Activated naive CD8-positive, alpha-beta T cell treated with anti-CD3 and anti-CD28 coated beads, Interleukin-2, amount 50 U/mL, for 24 hours (primary cell): ENCODE data around the gene HNRNPA0.

ENCODE experiments used
- ATAC-seq: fragments of 150-1000 bp; cut with Tn5 transposase; one replicate; pipeline ENCODE4 v1.10.0; 2021
- DNase-seq: peaks from one replicate; pipeline ENCODE4 v3.0.0; 2021
- H3K27ac Mint-ChIP-seq: one replicate; pipeline ENCODE4 v1.8.0; 2021; ENCODE audit warnings: mild to moderate bottlenecking, mixed read lengths
- H3K27me3 Mint-ChIP-seq: one replicate; pipeline ENCODE4 v1.8.0; 2021; ENCODE audit warnings: mixed read lengths
- H3K36me3 Mint-ChIP-seq: one replicate; pipeline ENCODE4 v1.8.0; 2021; ENCODE audit warnings: low read depth, mixed read lengths
- H3K4me1 Mint-ChIP-seq: one replicate; pipeline ENCODE4 v1.8.0; 2021; ENCODE audit warnings: mixed read lengths
- H3K4me3 Mint-ChIP-seq: one replicate; pipeline ENCODE4 v1.8.0; 2021; ENCODE audit warnings: mild to moderate bottlenecking, moderate library complexity, mixed read lengths
- H3K9me3 Mint-ChIP-seq: one replicate; pipeline ENCODE4 v1.8.0; 2021; ENCODE audit warnings: mixed read lengths

The HNRNPA0 gene

GRCh38 chr5:137739737-137740136, 14.4 kb downstream of the HNRNPA0 start:
- Mint-ChIP-seq H3K4me3 (no peak overlapping the region), H3K27me3 (no peaks in the 10 kb centered on the region), H3K36me3 (peaks cover 7% of the 10 kb centered on the region), H3K4me1 (peaks cover 2% of the 10 kb centered on the region), H3K27ac (no peak overlapping the region), H3K9me3 (peaks cover 9% of the 10 kb centered on the region)
- DNase-seq: no peak
- ATAC-seq: no peak

- peaks cover 9% of the 10 kb centered on the region for H3K9me3 Mint-ChIP-seq
- peak overlapping the region; percentile 6 for H3K27ac Mint-ChIP-seq
- no peaks in the 10 kb centered on the region for H3K27me3 Mint-ChIP-seq
These were observed 15.2 kb downstream of the HNRNPA0 start for GRCh38 chr5:137738947-137739346.

GRCh38 chr5:137737349-137738131, 16.6 kb downstream of the HNRNPA0 start:
- ATAC-seq: peak; percentile 72
- Mint-ChIP-seq H3K27ac (no peak overlapping the region), H3K4me1 (peaks cover 1% of the 10 kb centered on the region), H3K27me3 (no peaks in the 10 kb centered on the region), H3K36me3 (peaks cover 7% of the 10 kb centered on the region), H3K9me3 (peaks cover 9% of the 10 kb centered on the region), H3K4me3 (no peak overlapping the region)
- peak; percentile 17 for DNase-seq

More at GRCh38 chr5:137738947-137739346, 15.2 kb downstream of the HNRNPA0 start:
- ATAC-seq: no peak
- Mint-ChIP-seq H3K4me3 (no peak overlapping the region), H3K36me3 (peaks cover 7% of the 10 kb centered on the region), H3K4me1 (peaks cover 2% of the 10 kb centered on the region)
- DNase-seq: no peak

GRCh38 chr5:137736496-137736895, 17.7 kb downstream of the HNRNPA0 start:
- H3K9me3 Mint-ChIP-seq: peaks cover 9% of the 10 kb centered on the region
- DNase-seq: no peak
- no peak overlapping the region for H3K27ac Mint-ChIP-seq
- ATAC-seq: no peak
- no peak overlapping the region for H3K4me3 Mint-ChIP-seq
- no peaks in the 10 kb centered on the region for H3K27me3 Mint-ChIP-seq
- peaks cover 11% of the 10 kb centered on the region for H3K4me1 Mint-ChIP-seq
- peaks cover 7% of the 10 kb centered on the region for H3K36me3 Mint-ChIP-seq

- H3K27ac Mint-ChIP-seq: no peak within 1 kb of the TSS
- peak; percentile 39 for DNase-seq
- H3K4me1 Mint-ChIP-seq: peaks cover 18% of the 10 kb centered on the region
- H3K36me3 Mint-ChIP-seq: peaks cover 7% of the 10 kb centered on the region
- no peak within 1 kb of the TSS for H3K4me3 Mint-ChIP-seq
- ATAC-seq: peak; percentile 60
- H3K9me3 Mint-ChIP-seq: peaks cover 9% of the 10 kb centered on the region
- no peaks in the 10 kb centered on the region for H3K27me3 Mint-ChIP-seq
These were observed 18.4 kb downstream of the HNRNPA0 start, which contains the start of gene KLHL3 for GRCh38 chr5:137735555-137736284. TSS of gene KLHL3 (minus strand) at chr5:137736089. CDS start at chr5:137735646, 443 bp downstream.

GRCh38 chr5:137734962-137735554, 19.1 kb downstream of the HNRNPA0 start:
- H3K4me1 Mint-ChIP-seq: peaks cover 24% of the 10 kb centered on the region
- ATAC-seq (no peak), DNase-seq (peak; percentile 32)
- H3K9me3 Mint-ChIP-seq: peaks cover 9% of the 10 kb centered on the region
- no peak overlapping the region for H3K4me3 Mint-ChIP-seq
- no peak overlapping the region for H3K27ac Mint-ChIP-seq
- peaks cover 7% of the 10 kb centered on the region for H3K36me3 Mint-ChIP-seq
- H3K27me3 Mint-ChIP-seq: no peaks in the 10 kb centered on the region

- Mint-ChIP-seq H3K27ac (no peak overlapping the region), H3K36me3 (peaks cover 7% of the 10 kb centered on the region), H3K9me3 (peaks cover 9% of the 10 kb centered on the region), H3K27me3 (no peaks in the 10 kb centered on the region), H3K4me3 (no peak overlapping the region), H3K4me1 (peaks cover 24% of the 10 kb centered on the region)
- DNase-seq (no peak), ATAC-seq (no peak)
These were observed 19.8 kb downstream of the HNRNPA0 start for GRCh38 chr5:137734331-137734730.

GRCh38 chr5:137733922-137734321, 20.2 kb downstream of the HNRNPA0 start:
- peaks cover 5% of the 10 kb centered on the region for H3K36me3 Mint-ChIP-seq
- H3K4me3 Mint-ChIP-seq: no peak overlapping the region
- ATAC-seq (no peak), DNase-seq (no peak)
- peaks cover 7% of the 10 kb centered on the region for H3K9me3 Mint-ChIP-seq
- H3K27me3 Mint-ChIP-seq: no peaks in the 10 kb centered on the region
- H3K27ac Mint-ChIP-seq: no peak overlapping the region
- peaks cover 24% of the 10 kb centered on the region for H3K4me1 Mint-ChIP-seq

GRCh38 chr5:137733006-137733405, 21.2 kb downstream of the HNRNPA0 start:
- Mint-ChIP-seq H3K4me1 (peaks cover 24% of the 10 kb centered on the region), H3K27ac (no peak overlapping the region), H3K36me3 (peaks cover 2% of the 10 kb centered on the region), H3K27me3 (no peaks in the 10 kb centered on the region), H3K4me3 (no peak overlapping the region), H3K9me3 (peaks cover 2% of the 10 kb centered on the region)
- DNase-seq (no peak), ATAC-seq (no peak)

- no peaks in the 10 kb centered on the region for H3K36me3 Mint-ChIP-seq
- H3K4me3 Mint-ChIP-seq: no peak overlapping the region
- no peak overlapping the region for H3K27ac Mint-ChIP-seq
- no peak for DNase-seq
- no peaks in the 10 kb centered on the region for H3K9me3 Mint-ChIP-seq
- ATAC-seq: no peak
- H3K4me1 Mint-ChIP-seq: peaks cover 24% of the 10 kb centered on the region
- H3K27me3 Mint-ChIP-seq: no peaks in the 10 kb centered on the region
These were observed 23.0 kb downstream of the HNRNPA0 start for GRCh38 chr5:137731176-137731575.

- no peaks in the 10 kb centered on the region for H3K36me3 Mint-ChIP-seq
- H3K4me3 Mint-ChIP-seq: no peak overlapping the region
- H3K27me3 Mint-ChIP-seq: no peaks in the 10 kb centered on the region
- ATAC-seq: no peak
- H3K27ac Mint-ChIP-seq: no peak overlapping the region
- H3K9me3 Mint-ChIP-seq: no peaks in the 10 kb centered on the region
- peaks cover 24% of the 10 kb centered on the region for H3K4me1 Mint-ChIP-seq
- no peak for DNase-seq
These were observed 23.8 kb downstream of the HNRNPA0 start for GRCh38 chr5:137730336-137730735.

GRCh38 chr5:137728048-137728447, 26.1 kb downstream of the HNRNPA0 start:
- peaks cover 24% of the 10 kb centered on the region for H3K4me1 Mint-ChIP-seq
- H3K27me3 Mint-ChIP-seq: no peaks in the 10 kb centered on the region
- H3K9me3 Mint-ChIP-seq: no peaks in the 10 kb centered on the region
- no peak overlapping the region for H3K4me3 Mint-ChIP-seq
- no peaks in the 10 kb centered on the region for H3K36me3 Mint-ChIP-seq
- DNase-seq: no peak
- no peak for ATAC-seq
- H3K27ac Mint-ChIP-seq: no peak overlapping the region

- ATAC-seq: no peak
These were observed 26.5 kb downstream of the HNRNPA0 start for GRCh38 chr5:137727623-137728022.

GRCh38 chr5:137724251-137724650, 29.9 kb downstream of the HNRNPA0 start:
- no peak overlapping the region for H3K4me3 Mint-ChIP-seq
- no peaks in the 10 kb centered on the region for H3K36me3 Mint-ChIP-seq
- no peak for ATAC-seq
- H3K27ac Mint-ChIP-seq: no peak overlapping the region
- H3K9me3 Mint-ChIP-seq: no peaks in the 10 kb centered on the region
- no peak for DNase-seq
- no peaks in the 10 kb centered on the region for H3K4me1 Mint-ChIP-seq
- H3K27me3 Mint-ChIP-seq: no peaks in the 10 kb centered on the region

More at GRCh38 chr5:137727623-137728022, 26.5 kb downstream of the HNRNPA0 start:
- H3K4me1 Mint-ChIP-seq: peaks cover 24% of the 10 kb centered on the region
- no peaks in the 10 kb centered on the region for H3K36me3 Mint-ChIP-seq
- no peak for DNase-seq
- no peak overlapping the region for H3K4me3 Mint-ChIP-seq
- H3K27me3 Mint-ChIP-seq: no peaks in the 10 kb centered on the region
- no peaks in the 10 kb centered on the region for H3K9me3 Mint-ChIP-seq
- H3K27ac Mint-ChIP-seq: no peak overlapping the region

GRCh38 chr5:137718611-137719010, 35.6 kb downstream of the HNRNPA0 start:
- Mint-ChIP-seq H3K9me3 (peaks cover 7% of the 10 kb centered on the region), H3K27me3 (no peaks in the 10 kb centered on the region), H3K36me3 (peaks cover 10% of the 10 kb centered on the region), H3K4me3 (no peak overlapping the region), H3K27ac (no peak overlapping the region), H3K4me1 (no peaks in the 10 kb centered on the region)
- ATAC-seq (no peak), DNase-seq (no peak)
